Prostate gland (tissue), 2 donors: ENCODE data around the gene PNMT.

Experiments
- POLR2A ChIP-seq: fragments of 450-650 bp; IDR thresholded peaks from one replicate; pipeline ENCODE4 v1.6.1; 2016; ENCODE audit warnings: antibody characterized with exemption, mild to moderate bottlenecking
- POLR2AphosphoS5 ChIP-seq: sonication (generic); formaldehyde crosslinking; IDR thresholded peaks from one replicate; pipeline ENCODE4 v1.6.1; 2017; ENCODE audit warnings: antibody characterized with exemption
- TF ChIP-seq, protein P1 (sequence below), 4 experiments: fragments of 200-600 bp in 2 of 4; fragments of 450-650 bp in 2 of 4; sonication (generic) in 2 of 4; IDR thresholded peaks; 1 replicate in 3 of 4; 2 replicates in 1 of 4; pipeline ENCODE4 v1.5.1; 2016 to 2019; ENCODE audit warnings: antibody characterized with exemption in 4 of 4, mild to moderate bottlenecking in 2 of 4, moderate library complexity in 2 of 4

DNA sequence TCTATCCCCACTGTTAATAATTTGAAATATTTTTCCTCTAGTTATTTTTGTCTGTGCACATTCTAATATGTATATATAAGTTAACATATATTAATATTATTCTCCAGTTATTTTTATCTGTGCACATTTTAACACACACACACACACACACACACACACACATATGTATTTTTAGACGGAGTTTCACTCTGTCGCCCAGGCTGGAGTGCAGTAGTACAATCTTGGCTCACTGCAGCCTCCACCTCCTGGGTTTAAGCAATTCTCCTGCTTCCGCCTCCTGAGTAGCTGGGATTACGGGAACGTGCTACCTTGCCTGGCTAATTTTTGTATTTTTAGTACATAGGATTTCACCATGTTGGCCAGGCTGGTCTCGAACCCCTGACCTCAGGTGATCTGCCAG is 49.4 kb downstream of the PNMT start:
- TF ChIP-seq, protein P1, sequence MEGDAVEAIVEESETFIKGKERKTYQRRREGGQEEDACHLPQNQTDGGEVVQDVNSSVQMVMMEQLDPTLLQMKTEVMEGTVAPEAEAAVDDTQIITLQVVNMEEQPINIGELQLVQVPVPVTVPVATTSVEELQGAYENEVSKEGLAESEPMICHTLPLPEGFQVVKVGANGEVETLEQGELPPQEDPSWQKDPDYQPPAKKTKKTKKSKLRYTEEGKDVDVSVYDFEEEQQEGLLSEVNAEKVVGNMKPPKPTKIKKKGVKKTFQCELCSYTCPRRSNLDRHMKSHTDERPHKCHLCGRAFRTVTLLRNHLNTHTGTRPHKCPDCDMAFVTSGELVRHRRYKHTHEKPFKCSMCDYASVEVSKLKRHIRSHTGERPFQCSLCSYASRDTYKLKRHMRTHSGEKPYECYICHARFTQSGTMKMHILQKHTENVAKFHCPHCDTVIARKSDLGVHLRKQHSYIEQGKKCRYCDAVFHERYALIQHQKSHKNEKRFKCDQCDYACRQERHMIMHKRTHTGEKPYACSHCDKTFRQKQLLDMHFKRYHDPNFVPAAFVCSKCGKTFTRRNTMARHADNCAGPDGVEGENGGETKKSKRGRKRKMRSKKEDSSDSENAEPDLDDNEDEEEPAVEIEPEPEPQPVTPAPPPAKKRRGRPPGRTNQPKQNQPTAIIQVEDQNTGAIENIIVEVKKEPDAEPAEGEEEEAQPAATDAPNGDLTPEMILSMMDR (IDR thresholded peaks at IDR 0.05) = no peak
- TF ChIP-seq POLR2AphosphoS5 = no peak
- no peak for TF ChIP-seq POLR2A
